Measurements from ENCODE around the gene DAPK1.

DNA sequence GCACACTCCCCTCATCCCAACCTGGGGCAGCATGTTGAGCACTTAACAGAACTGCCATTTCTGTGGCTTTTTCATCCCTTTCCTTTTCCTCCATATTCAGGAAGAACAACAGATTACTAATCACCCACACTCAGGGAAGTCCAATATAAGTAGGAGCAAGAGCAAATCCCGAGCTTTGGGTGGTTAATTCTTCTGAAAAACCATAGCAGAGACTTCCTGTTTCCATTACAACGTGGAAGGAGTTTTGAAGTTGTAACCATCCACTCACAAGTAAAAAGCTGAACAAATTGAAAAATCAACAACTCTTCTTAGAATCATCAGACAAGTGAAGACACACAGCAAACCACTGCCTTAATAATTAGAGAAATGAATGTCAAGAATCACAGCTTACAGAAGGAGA, 236.4 kb downstream of the DAPK1 start:
- TF ChIP-seq EZH2phosphoT487 (IDR thresholded peaks at IDR 0.05; ENCODE audit: low read depth): no peak
- TF ChIP-seq, protein P1, sequence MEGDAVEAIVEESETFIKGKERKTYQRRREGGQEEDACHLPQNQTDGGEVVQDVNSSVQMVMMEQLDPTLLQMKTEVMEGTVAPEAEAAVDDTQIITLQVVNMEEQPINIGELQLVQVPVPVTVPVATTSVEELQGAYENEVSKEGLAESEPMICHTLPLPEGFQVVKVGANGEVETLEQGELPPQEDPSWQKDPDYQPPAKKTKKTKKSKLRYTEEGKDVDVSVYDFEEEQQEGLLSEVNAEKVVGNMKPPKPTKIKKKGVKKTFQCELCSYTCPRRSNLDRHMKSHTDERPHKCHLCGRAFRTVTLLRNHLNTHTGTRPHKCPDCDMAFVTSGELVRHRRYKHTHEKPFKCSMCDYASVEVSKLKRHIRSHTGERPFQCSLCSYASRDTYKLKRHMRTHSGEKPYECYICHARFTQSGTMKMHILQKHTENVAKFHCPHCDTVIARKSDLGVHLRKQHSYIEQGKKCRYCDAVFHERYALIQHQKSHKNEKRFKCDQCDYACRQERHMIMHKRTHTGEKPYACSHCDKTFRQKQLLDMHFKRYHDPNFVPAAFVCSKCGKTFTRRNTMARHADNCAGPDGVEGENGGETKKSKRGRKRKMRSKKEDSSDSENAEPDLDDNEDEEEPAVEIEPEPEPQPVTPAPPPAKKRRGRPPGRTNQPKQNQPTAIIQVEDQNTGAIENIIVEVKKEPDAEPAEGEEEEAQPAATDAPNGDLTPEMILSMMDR (IDR thresholded peaks at IDR 0.05; ENCODE audit: low read depth, low read length): no peak
